ENCODE measurements around the gene PRKRA.

- TF ChIP-seq, protein P1, sequence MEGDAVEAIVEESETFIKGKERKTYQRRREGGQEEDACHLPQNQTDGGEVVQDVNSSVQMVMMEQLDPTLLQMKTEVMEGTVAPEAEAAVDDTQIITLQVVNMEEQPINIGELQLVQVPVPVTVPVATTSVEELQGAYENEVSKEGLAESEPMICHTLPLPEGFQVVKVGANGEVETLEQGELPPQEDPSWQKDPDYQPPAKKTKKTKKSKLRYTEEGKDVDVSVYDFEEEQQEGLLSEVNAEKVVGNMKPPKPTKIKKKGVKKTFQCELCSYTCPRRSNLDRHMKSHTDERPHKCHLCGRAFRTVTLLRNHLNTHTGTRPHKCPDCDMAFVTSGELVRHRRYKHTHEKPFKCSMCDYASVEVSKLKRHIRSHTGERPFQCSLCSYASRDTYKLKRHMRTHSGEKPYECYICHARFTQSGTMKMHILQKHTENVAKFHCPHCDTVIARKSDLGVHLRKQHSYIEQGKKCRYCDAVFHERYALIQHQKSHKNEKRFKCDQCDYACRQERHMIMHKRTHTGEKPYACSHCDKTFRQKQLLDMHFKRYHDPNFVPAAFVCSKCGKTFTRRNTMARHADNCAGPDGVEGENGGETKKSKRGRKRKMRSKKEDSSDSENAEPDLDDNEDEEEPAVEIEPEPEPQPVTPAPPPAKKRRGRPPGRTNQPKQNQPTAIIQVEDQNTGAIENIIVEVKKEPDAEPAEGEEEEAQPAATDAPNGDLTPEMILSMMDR (IDR thresholded peaks at IDR 0.05): no peak
- TF ChIP-seq EZH2phosphoT487 (IDR thresholded peaks at IDR 0.05): no peak
- no peak for TF ChIP-seq EZH2 (IDR thresholded peaks at IDR 0.05)
Observed at GRCh38 chr2:178388287-178388686, 62.7 kb downstream of the PRKRA start.
